ENCODE measurements around the gene DYNC1I1. TPM values are rescaled to one million over a fixed set of nuclear protein-coding genes. Genes with fewer than 3 reads are reported as not detected.

Gene DYNC1I1
- total and polyA plus RNA-seq, 2 of the 13 experiments (the other 11 are each of a cell fraction or from before 2014, with no cell fraction given), result not detected

GRCh38 chr7:95875519-95875918 is 103.2 kb downstream of the DYNC1I1 start (continued):
- TF ChIP-seq TCF7 (IDR thresholded peaks at IDR 0.05; ENCODE audit: low read depth), result no peak
- TF ChIP-seq CTCF (CRISPR knock-in tag; IDR thresholded peaks at IDR 0.05), result no peak

GRCh38 chr7:95878677-95879076 is 106.3 kb downstream of the DYNC1I1 start:
- no peak for FAIRE-seq
- ATAC-seq, result no peak
- Histone ChIP-seq H3K36me3 (replicated peaks in 1 of 2; ENCODE audit: control insufficient read depth in 1 of 2, insufficient read depth in 2 of 2, low read length in 2 of 2) (no peaks in the 10 kb centered on the region), H3K4me3 (replicated peaks in 1 of 3; ENCODE audit: insufficient read depth in 1 of 3, low read depth in 2 of 3, low read length in 3 of 3) (no peak overlapping the region), H3K27me3 (ENCODE audit: control insufficient read depth in 1 of 2, insufficient read depth in 2 of 2, low read length in 2 of 2) (no peaks in the 10 kb centered on the region; a peak in 1 of 5 replicates), H2AFZ (ENCODE audit: low read length) (no peak overlapping the region), H4K20me1 (ENCODE audit: insufficient read depth, low read length) (no peaks in the 10 kb centered on the region), H3K9ac (ENCODE audit: insufficient read depth, low read depth, low read length) (no peak overlapping the region), H3K27ac (ENCODE audit: extremely low read length, insufficient read depth, low read length) (no peak overlapping the region), H3K4me2 (ENCODE audit: low read depth, low read length) (no peak overlapping the region), H3K79me2 (ENCODE audit: insufficient read depth, low read length) (no peaks in the 10 kb centered on the region), H3K4me1 (ENCODE audit: insufficient read depth, low read length) (no peaks in the 10 kb centered on the region), H3K9me3 (ENCODE audit: low read length) (no peaks in the 10 kb centered on the region)
- no peak for DNase-seq (ENCODE audit: low spot score)
- POLR2A ChIA-PET, result no interaction called here
- in situ Hi-C loops (cut with HindIII; ENCODE audit: extremely low pct_ligation_motif_present, low pct_unique_long_range_greater_than_20kb) (no loop called here), intact Hi-C loops (cut with micrococcal nuclease; ENCODE audit: unreplicated experiment) (no loop called here)
- BruUV-seq (replicated peaks), result no TSS peak
- TF ChIP-seq ZNF317 (CRISPR knock-in tag; IDR thresholded peaks at IDR 0.05) (peak; percentile 79), SALL2 (CRISPR knock-in tag; IDR thresholded peaks at IDR 0.05) (no peak)
- CTCF ChIA-PET (ENCODE audit: low intra/inter-chr PET ratio, low total read pairs), result no interaction called here

GRCh38 chr7:95881597-95881996 is 109.2 kb downstream of the DYNC1I1 start:
- Histone ChIP-seq H2AFZ (ENCODE audit: low read length) (no peak overlapping the region), H3K4me3 (replicated peaks in 1 of 3; ENCODE audit: insufficient read depth in 1 of 3, low read depth in 2 of 3, low read length in 3 of 3) (no peak overlapping the region), H4K20me1 (ENCODE audit: insufficient read depth, low read length) (no peaks in the 10 kb centered on the region), H3K27ac (ENCODE audit: extremely low read length, insufficient read depth, low read length) (no peak overlapping the region), H3K36me3 (replicated peaks in 1 of 2; ENCODE audit: control insufficient read depth in 1 of 2, insufficient read depth in 2 of 2, low read length in 2 of 2) (no peaks in the 10 kb centered on the region), H3K79me2 (ENCODE audit: insufficient read depth, low read length) (no peaks in the 10 kb centered on the region), H3K4me2 (ENCODE audit: low read depth, low read length) (no peak overlapping the region), H3K27me3 (ENCODE audit: control insufficient read depth in 1 of 2, insufficient read depth in 2 of 2, low read length in 2 of 2) (no peaks in the 10 kb centered on the region; a peak in 1 of 5 replicates), H3K4me1 (ENCODE audit: insufficient read depth, low read length) (no peaks in the 10 kb centered on the region), H3K9me3 (ENCODE audit: low read length) (no peaks in the 10 kb centered on the region), H3K9ac (ENCODE audit: insufficient read depth, low read depth, low read length) (no peak overlapping the region)
- intact Hi-C loops (cut with micrococcal nuclease; ENCODE audit: unreplicated experiment), result no loop called here
- 33% methylated on average over 1 of the region's 1 CpG for WGBS (ENCODE audit: low lambda C conversion rate)
- FAIRE-seq (no peak), ATAC-seq (no peak), DNase-seq (ENCODE audit: low spot score) (no peak)
- in situ Hi-C loops (cut with HindIII; ENCODE audit: extremely low pct_ligation_motif_present, low pct_unique_long_range_greater_than_20kb), result no loop called here
- POLR2A ChIA-PET, result no interaction called here
- TF ChIP-seq MAFG (CRISPR knock-in tag; IDR thresholded peaks at IDR 0.05) (no peak), MAF1 (CRISPR knock-in tag; IDR thresholded peaks at IDR 0.05; ENCODE audit: borderline replicate concordance) (no peak), ZNF652 (CRISPR knock-in tag; IDR thresholded peaks at IDR 0.05; ENCODE audit: borderline replicate concordance, low read depth) (no peak), POLR2AphosphoS5 (IDR thresholded peaks at IDR 0.05; ENCODE audit: low read depth, low read length) (no peak), HINFP (CRISPR knock-in tag; IDR thresholded peaks at IDR 0.05; ENCODE audit: low read depth) (no peak), EHMT2 (IDR thresholded peaks at IDR 0.05; ENCODE audit: borderline replicate concordance, low read depth, low read length) (no peak), ARID3A (IDR thresholded peaks at IDR 0.05; ENCODE audit: low read depth, low read length) (no peak), CHD2 (IDR thresholded peaks at IDR 0.05; ENCODE audit: low read depth, low read length) (no peak)
- CTCF ChIA-PET (ENCODE audit: low intra/inter-chr PET ratio, low total read pairs), result no interaction called here
- BruUV-seq (replicated peaks), result no TSS peak

Data from HepG2 (cell line).